Upper lobe of left lung (tissue), 4 donors: ENCODE measurements around the gene NBPF3.

Experiments used
- POLR2A ChIP-seq, 4 donors: fragments of 450-650 bp; IDR thresholded peaks; one replicate each; pipeline ENCODE4 v1.5.1; 2016 to 2017; ENCODE audit warnings: antibody characterized with exemption in 4 of 4, mild to moderate bottlenecking in 2 of 4
- POLR2AphosphoS5 ChIP-seq, 2 donors: sonication (generic); formaldehyde crosslinking; IDR thresholded peaks; one replicate each; pipeline ENCODE4 v1.5.1; 2017; ENCODE audit warnings: antibody characterized with exemption in 2 of 2
- TF ChIP-seq, protein P1 (sequence below), 6 experiments: fragments of 450-650 bp in 4 of 6; fragments of 200-600 bp in 2 of 6; sonication (generic) in 2 of 6; IDR thresholded peaks; one replicate each; pipeline ENCODE4 v1.5.1; 2016 to 2019; ENCODE audit warnings: antibody characterized with exemption in 6 of 6

- TF ChIP-seq, protein P1, sequence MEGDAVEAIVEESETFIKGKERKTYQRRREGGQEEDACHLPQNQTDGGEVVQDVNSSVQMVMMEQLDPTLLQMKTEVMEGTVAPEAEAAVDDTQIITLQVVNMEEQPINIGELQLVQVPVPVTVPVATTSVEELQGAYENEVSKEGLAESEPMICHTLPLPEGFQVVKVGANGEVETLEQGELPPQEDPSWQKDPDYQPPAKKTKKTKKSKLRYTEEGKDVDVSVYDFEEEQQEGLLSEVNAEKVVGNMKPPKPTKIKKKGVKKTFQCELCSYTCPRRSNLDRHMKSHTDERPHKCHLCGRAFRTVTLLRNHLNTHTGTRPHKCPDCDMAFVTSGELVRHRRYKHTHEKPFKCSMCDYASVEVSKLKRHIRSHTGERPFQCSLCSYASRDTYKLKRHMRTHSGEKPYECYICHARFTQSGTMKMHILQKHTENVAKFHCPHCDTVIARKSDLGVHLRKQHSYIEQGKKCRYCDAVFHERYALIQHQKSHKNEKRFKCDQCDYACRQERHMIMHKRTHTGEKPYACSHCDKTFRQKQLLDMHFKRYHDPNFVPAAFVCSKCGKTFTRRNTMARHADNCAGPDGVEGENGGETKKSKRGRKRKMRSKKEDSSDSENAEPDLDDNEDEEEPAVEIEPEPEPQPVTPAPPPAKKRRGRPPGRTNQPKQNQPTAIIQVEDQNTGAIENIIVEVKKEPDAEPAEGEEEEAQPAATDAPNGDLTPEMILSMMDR (IDR thresholded peaks at IDR 0.05), result no peak
- no peak for TF ChIP-seq POLR2A (IDR thresholded peaks at IDR 0.05)
- no peak for TF ChIP-seq POLR2AphosphoS5 (IDR thresholded peaks at IDR 0.05)
Measured at GRCh38 chr1:21414015-21414414, 25.9 kb upstream of the NBPF3 start.
